Spleen (tissue), 7 donors: Measurements from ENCODE around the gene FGD5.

ENCODE experiments used
- CTCF ChIP-seq, 11 experiments: fragments of 200-600 bp in 7 of 11; fragments of 450-650 bp in 4 of 11; sonication (generic) in 4 of 11; IDR thresholded peaks in 8 of 11; conservative IDR thresholded peaks in 3 of 11; 1 replicate in 7 of 11; 2 replicates in 4 of 11; pipeline versions ENCODE4 v1.4.0 to v1.8.0; 2016 to 2021; ENCODE audit warnings: antibody characterized with exemption in 11 of 11, inconsistent platforms in 4 of 11, mild to moderate bottlenecking in 1 of 11
- POLR2A ChIP-seq, 3 donors: fragments of 450-650 bp; IDR thresholded peaks; one replicate each; pipeline ENCODE4 v1.5.1; 2017; ENCODE audit warnings: antibody characterized with exemption in 3 of 3, mild to moderate bottlenecking in 1 of 3
- donor health status: DM: no; HTN: no; CAD: no; lungs with moderate emphysema.
- donor health status: DM: no; HTN: no; CAD: no.
- donor health status: DM: no; HTN: no; CAD: no.

GRCh38 chr3:14806641-14807263, 12.0 kb upstream of the FGD5 start:
- TF ChIP-seq CTCF (IDR thresholded peaks at IDR 0.05 in 8 of 11, conservative IDR thresholded peaks at IDR 0.05 in 3 of 11) (no peak), POLR2A (IDR thresholded peaks at IDR 0.05) (no peak)
